ENCODE measurements around the gene NTRK2.

Gene NTRK2

GRCh38 chr9:84701801-84702200 is 32.3 kb downstream of the NTRK2 start:
- Histone ChIP-seq H3K9me2 (replicated peaks; ENCODE audit: control insufficient read depth, low read length) (no peaks in the 10 kb centered on the region), H3K4me2 (ENCODE audit: low read length) (no peak overlapping the region), H4K20me1 (ENCODE audit: control insufficient read depth, insufficient read depth, low read depth, low read length) (no peaks in the 10 kb centered on the region), H3K4me1 (ENCODE audit: control insufficient read depth, low read length) (no peaks in the 10 kb centered on the region), H3K27me3 (ENCODE audit: control insufficient read depth, low read length) (no peaks in the 10 kb centered on the region), H3K27ac (ENCODE audit: low read depth, low read length) (no peak overlapping the region), H3K79me2 (ENCODE audit: control insufficient read depth, low read length) (no peaks in the 10 kb centered on the region), H3K36me3 (ENCODE audit: control insufficient read depth, low read length) (no peaks in the 10 kb centered on the region), H3F3A (ENCODE audit: control insufficient read depth, insufficient read depth) (no peaks in the 10 kb centered on the region), H3K4me3 (ENCODE audit: low read length) (no peak overlapping the region), H3K9me3 (ENCODE audit: control insufficient read depth, insufficient read depth, low read length) (no peaks in the 10 kb centered on the region)
- TF ChIP-seq, protein P1, sequence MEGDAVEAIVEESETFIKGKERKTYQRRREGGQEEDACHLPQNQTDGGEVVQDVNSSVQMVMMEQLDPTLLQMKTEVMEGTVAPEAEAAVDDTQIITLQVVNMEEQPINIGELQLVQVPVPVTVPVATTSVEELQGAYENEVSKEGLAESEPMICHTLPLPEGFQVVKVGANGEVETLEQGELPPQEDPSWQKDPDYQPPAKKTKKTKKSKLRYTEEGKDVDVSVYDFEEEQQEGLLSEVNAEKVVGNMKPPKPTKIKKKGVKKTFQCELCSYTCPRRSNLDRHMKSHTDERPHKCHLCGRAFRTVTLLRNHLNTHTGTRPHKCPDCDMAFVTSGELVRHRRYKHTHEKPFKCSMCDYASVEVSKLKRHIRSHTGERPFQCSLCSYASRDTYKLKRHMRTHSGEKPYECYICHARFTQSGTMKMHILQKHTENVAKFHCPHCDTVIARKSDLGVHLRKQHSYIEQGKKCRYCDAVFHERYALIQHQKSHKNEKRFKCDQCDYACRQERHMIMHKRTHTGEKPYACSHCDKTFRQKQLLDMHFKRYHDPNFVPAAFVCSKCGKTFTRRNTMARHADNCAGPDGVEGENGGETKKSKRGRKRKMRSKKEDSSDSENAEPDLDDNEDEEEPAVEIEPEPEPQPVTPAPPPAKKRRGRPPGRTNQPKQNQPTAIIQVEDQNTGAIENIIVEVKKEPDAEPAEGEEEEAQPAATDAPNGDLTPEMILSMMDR (IDR thresholded peaks at IDR 0.05; ENCODE audit: low read depth, low read length, poor library complexity, severe bottlenecking) = no peak
- TF ChIP-seq EZH2phosphoT487 (IDR thresholded peaks at IDR 0.05; ENCODE audit: borderline replicate concordance, low read length) = no peak

DNA sequence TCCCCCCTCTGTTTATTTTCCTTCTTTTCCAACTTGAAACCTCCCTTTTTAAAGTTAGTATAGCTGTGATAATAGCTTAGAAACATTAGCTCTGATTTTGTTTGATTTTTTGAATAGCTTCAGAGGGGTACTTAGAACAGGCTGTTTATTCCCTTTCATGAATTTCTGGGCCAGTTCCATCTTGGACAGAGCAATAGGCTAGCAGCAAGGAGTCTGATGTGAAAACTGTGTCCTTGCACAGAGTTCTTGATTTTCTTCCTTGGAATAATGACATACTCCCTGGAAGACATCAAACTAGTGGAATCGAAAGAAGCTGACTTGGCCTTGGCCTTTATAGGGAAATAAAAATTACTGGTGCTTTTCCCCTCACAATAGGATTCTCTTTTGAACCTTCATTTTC is 32.9 kb downstream of the NTRK2 start:
- Histone ChIP-seq H3K9me3 (ENCODE audit: control insufficient read depth, insufficient read depth, low read length) (no peaks in the 10 kb centered on the region), H3K27ac (ENCODE audit: low read depth, low read length) (no peak overlapping the region), H3K4me2 (ENCODE audit: low read length) (no peak overlapping the region), H3K79me2 (ENCODE audit: control insufficient read depth, low read length) (no peaks in the 10 kb centered on the region), H3K27me3 (ENCODE audit: control insufficient read depth, low read length) (no peaks in the 10 kb centered on the region), H4K20me1 (ENCODE audit: control insufficient read depth, insufficient read depth, low read depth, low read length) (no peaks in the 10 kb centered on the region), H3K9me2 (replicated peaks; ENCODE audit: control insufficient read depth, low read length) (no peaks in the 10 kb centered on the region), H3K36me3 (ENCODE audit: control insufficient read depth, low read length) (no peaks in the 10 kb centered on the region), H3K4me1 (ENCODE audit: control insufficient read depth, low read length) (no peaks in the 10 kb centered on the region), H3K4me3 (ENCODE audit: low read length) (no peak overlapping the region), H3F3A (ENCODE audit: control insufficient read depth, insufficient read depth) (no peaks in the 10 kb centered on the region)
- TF ChIP-seq, protein P1 (IDR thresholded peaks at IDR 0.05; ENCODE audit: low read depth, low read length, poor library complexity, severe bottlenecking) = no peak
- TF ChIP-seq EZH2phosphoT487 (IDR thresholded peaks at IDR 0.05; ENCODE audit: borderline replicate concordance, low read length) = no peak

DNA sequence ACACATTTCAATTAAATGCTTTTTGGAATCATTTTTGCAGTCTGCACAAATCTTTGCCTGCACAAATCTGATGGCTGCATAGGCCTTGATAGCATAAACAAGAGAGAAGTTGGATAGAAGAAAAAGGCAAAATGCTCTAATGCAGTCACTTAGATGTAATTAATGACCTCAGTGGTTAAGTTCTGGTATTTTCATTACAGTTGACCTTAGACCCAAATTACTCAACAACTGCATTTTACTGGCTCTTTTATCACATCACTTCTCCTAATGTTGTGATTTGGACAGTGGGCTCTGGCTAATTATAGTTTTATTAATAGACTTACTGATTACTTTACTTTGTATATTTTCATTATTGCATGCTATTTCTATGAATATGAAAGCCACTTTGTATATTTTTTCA is 34.3 kb downstream of the NTRK2 start:
- Histone ChIP-seq H3K4me1 (ENCODE audit: control insufficient read depth, low read length) (no peaks in the 10 kb centered on the region), H3K9me3 (ENCODE audit: control insufficient read depth, insufficient read depth, low read length) (no peaks in the 10 kb centered on the region), H3K27me3 (ENCODE audit: control insufficient read depth, low read length) (no peaks in the 10 kb centered on the region), H3K27ac (ENCODE audit: low read depth, low read length) (no peak overlapping the region), H4K20me1 (ENCODE audit: control insufficient read depth, insufficient read depth, low read depth, low read length) (no peaks in the 10 kb centered on the region), H3F3A (ENCODE audit: control insufficient read depth, insufficient read depth) (no peaks in the 10 kb centered on the region), H3K36me3 (ENCODE audit: control insufficient read depth, low read length) (no peaks in the 10 kb centered on the region), H3K9me2 (replicated peaks; ENCODE audit: control insufficient read depth, low read length) (no peaks in the 10 kb centered on the region), H3K4me2 (ENCODE audit: low read length) (no peak overlapping the region), H3K79me2 (ENCODE audit: control insufficient read depth, low read length) (no peaks in the 10 kb centered on the region), H3K4me3 (ENCODE audit: low read length) (no peak overlapping the region)
- TF ChIP-seq, protein P1 (IDR thresholded peaks at IDR 0.05; ENCODE audit: low read depth, low read length, poor library complexity, severe bottlenecking) = no peak
- TF ChIP-seq EZH2phosphoT487 (IDR thresholded peaks at IDR 0.05; ENCODE audit: borderline replicate concordance, low read length) = no peak

DNA sequence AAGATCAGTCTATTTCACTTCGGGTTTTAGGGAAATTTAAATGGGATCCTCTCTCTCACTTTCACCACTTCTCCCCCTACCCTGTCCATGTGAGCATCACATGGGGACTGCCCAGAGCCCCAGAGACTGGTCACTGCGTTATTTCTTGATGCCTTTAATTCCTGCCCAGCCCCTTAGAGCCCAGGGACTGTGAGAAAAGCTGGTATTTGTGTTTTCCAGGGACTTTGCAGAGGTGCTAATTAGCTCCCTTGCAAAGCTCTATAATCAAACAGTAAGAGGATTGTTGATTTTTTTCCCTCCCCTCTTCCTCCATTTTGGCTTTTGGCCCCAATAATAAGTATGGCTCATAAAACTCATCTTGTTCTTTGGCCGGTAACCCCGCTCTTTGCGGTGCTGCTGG is 35.6 kb downstream of the NTRK2 start:
- Histone ChIP-seq H3K9me2 (replicated peaks; ENCODE audit: control insufficient read depth, low read length) (no peaks in the 10 kb centered on the region), H3K9me3 (ENCODE audit: control insufficient read depth, insufficient read depth, low read length) (no peaks in the 10 kb centered on the region), H3K4me1 (ENCODE audit: control insufficient read depth, low read length) (no peaks in the 10 kb centered on the region), H3K4me2 (ENCODE audit: low read length) (no peak overlapping the region), H3K36me3 (ENCODE audit: control insufficient read depth, low read length) (no peaks in the 10 kb centered on the region), H4K20me1 (ENCODE audit: control insufficient read depth, insufficient read depth, low read depth, low read length) (no peaks in the 10 kb centered on the region), H3K27ac (ENCODE audit: low read depth, low read length) (no peak overlapping the region), H3K27me3 (ENCODE audit: control insufficient read depth, low read length) (no peaks in the 10 kb centered on the region), H3K4me3 (ENCODE audit: low read length) (no peak overlapping the region), H3K79me2 (ENCODE audit: control insufficient read depth, low read length) (no peaks in the 10 kb centered on the region), H3F3A (ENCODE audit: control insufficient read depth, insufficient read depth) (no peaks in the 10 kb centered on the region)
- TF ChIP-seq EZH2phosphoT487 (IDR thresholded peaks at IDR 0.05; ENCODE audit: borderline replicate concordance, low read length) = no peak
- TF ChIP-seq, protein P1 (IDR thresholded peaks at IDR 0.05; ENCODE audit: low read depth, low read length, poor library complexity, severe bottlenecking) = no peak
